Astrocyte (in vitro differentiated cells and primary cell): ENCODE data around the gene PHLDA2.

Experiments used
- EZH2 ChIP-seq: IDR thresholded peaks from 2 replicates; pipeline ENCODE4 v1.6.1; 2012; ENCODE audit warnings: mild to moderate bottlenecking, low read length, inconsistent platforms; ENCODE audit not compliant: insufficient read depth
- TF ChIP-seq, protein P1 (sequence below): IDR thresholded peaks from 2 replicates; pipeline ENCODE4 v1.5.1; 2011; ENCODE audit warnings: low read depth, mild to moderate bottlenecking, inconsistent platforms, low read length, moderate library complexity; ENCODE audit not compliant: insufficient read depth

- TF ChIP-seq, protein P1, sequence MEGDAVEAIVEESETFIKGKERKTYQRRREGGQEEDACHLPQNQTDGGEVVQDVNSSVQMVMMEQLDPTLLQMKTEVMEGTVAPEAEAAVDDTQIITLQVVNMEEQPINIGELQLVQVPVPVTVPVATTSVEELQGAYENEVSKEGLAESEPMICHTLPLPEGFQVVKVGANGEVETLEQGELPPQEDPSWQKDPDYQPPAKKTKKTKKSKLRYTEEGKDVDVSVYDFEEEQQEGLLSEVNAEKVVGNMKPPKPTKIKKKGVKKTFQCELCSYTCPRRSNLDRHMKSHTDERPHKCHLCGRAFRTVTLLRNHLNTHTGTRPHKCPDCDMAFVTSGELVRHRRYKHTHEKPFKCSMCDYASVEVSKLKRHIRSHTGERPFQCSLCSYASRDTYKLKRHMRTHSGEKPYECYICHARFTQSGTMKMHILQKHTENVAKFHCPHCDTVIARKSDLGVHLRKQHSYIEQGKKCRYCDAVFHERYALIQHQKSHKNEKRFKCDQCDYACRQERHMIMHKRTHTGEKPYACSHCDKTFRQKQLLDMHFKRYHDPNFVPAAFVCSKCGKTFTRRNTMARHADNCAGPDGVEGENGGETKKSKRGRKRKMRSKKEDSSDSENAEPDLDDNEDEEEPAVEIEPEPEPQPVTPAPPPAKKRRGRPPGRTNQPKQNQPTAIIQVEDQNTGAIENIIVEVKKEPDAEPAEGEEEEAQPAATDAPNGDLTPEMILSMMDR: no peak
- TF ChIP-seq EZH2: no peak
These were observed 5.5 kb downstream of the PHLDA2 start for GRCh38 chr11:2923446-2924375.
